H1 (cell line): ENCODE results near the gene HSF5. TPM values are rescaled to one million over a fixed set of nuclear protein-coding genes. Genes with fewer than 3 reads are reported as not detected.

Source experiments
- CTCF ChIA-PET: fragments of 300-600 bp; sonication (Branson Sonifier 250); formaldehyde crosslinking; loops from one replicate; lab custom pipeline; 2021; ENCODE audit not compliant: partially characterized antibody; lab: Charles Lee
- POLR2A ChIA-PET: fragments of 300-600 bp; sonication (Branson Sonifier 250); formaldehyde crosslinking; loops from one replicate; lab custom pipeline; 2021; ENCODE audit warnings: inconsistent platforms; ENCODE audit not compliant: partially characterized antibody; lab: Charles Lee
- DNase-seq, 2 experiments: peaks; one replicate each; pipeline versions ENCODE4 v3.0.0 to v3.0.0-alpha.2; 2010 to 2022; ENCODE audit warnings: low spot score in 2 of 2, low read depth in 1 of 2, mixed read lengths in 1 of 2
- FAIRE-seq: peaks from 2 replicates; lab custom pipeline; 2011; peaks lifted over from hg19 to GRCh38; lab: Jason Lieb, UNC
- H2AFZ ChIP-seq: 2 replicates; pipeline ENCODE4 v1.8.1; 2012; ENCODE audit warnings: low read length, inconsistent platforms
- H2AK5ac ChIP-seq: 2 replicates; pipeline ENCODE4 v1.6.1; 2013; ENCODE audit warnings: low read depth, low read length
- H2BK120ac ChIP-seq: replicated peaks from 2 replicates; pipeline ENCODE3; 2013; ENCODE audit warnings: low read depth, low read length, inconsistent platforms
- H2BK12ac ChIP-seq: 2 replicates; pipeline ENCODE4 v1.6.1; 2013; ENCODE audit warnings: low read depth, low read length
- H2BK15ac ChIP-seq: 2 replicates; pipeline ENCODE4 v1.6.1; 2013; ENCODE audit warnings: low read length
- H2BK20ac ChIP-seq: 2 replicates; pipeline ENCODE4 v1.6.1; 2013; ENCODE audit warnings: low read length
- H2BK5ac ChIP-seq: 2 replicates; pipeline ENCODE4 v1.6.1; 2013; ENCODE audit warnings: low read depth, low read length
- H3K14ac ChIP-seq: 2 replicates; pipeline ENCODE4 v1.6.1; 2013; ENCODE audit warnings: inconsistent platforms; ENCODE audit not compliant: insufficient read length
- H3K18ac ChIP-seq: 2 replicates; pipeline ENCODE4 v1.6.1; 2013; ENCODE audit warnings: low read length; ENCODE audit errors: extremely low read depth
- H3K23ac ChIP-seq: 2 replicates; pipeline ENCODE4 v1.6.1; 2013; ENCODE audit warnings: inconsistent platforms; ENCODE audit not compliant: insufficient read length
- H3K23me2 ChIP-seq: 2 replicates; pipeline ENCODE4 v1.6.1; 2013; ENCODE audit warnings: low read depth, low read length
- H3K27ac ChIP-seq: 2 replicates; pipeline ENCODE4 v1.6.1; 2011; ENCODE audit warnings: low read depth, low read length, inconsistent platforms
- H3K27me3 ChIP-seq, 4 experiments: replicated peaks in 1 of 4; 1 replicate in 1 of 4; 2 replicates in 3 of 4; pipeline versions ENCODE4 v1.6.1 to v1.8.1; 2011 to 2013; ENCODE audit warnings: low read length in 3 of 4, mild to moderate bottlenecking in 3 of 4, inconsistent platforms in 2 of 4, mixed read lengths in 2 of 4, moderate library complexity in 1 of 4; ENCODE audit not compliant: control insufficient read depth in 3 of 4, insufficient read depth in 3 of 4; ENCODE audit errors: extremely low read depth in 1 of 4
- H3K36me3 ChIP-seq, 4 experiments: 2 replicates each; pipeline versions ENCODE4 v1.6.1 to v1.8.1; 2011 to 2013; ENCODE audit warnings: mild to moderate bottlenecking in 4 of 4, low read length in 3 of 4, moderate library complexity in 2 of 4, control low read depth in 1 of 4, inconsistent platforms in 1 of 4; ENCODE audit not compliant: insufficient read depth in 4 of 4, control insufficient read depth in 2 of 4
- H3K4ac ChIP-seq: replicated peaks from 2 replicates; pipeline ENCODE3; 2013; ENCODE audit warnings: low read length, low read depth, mixed read lengths, inconsistent platforms; ENCODE audit not compliant: insufficient read length
- H3K4me1 ChIP-seq, 4 experiments: replicated peaks in 1 of 4; 1 replicate in 1 of 4; 2 replicates in 3 of 4; pipeline versions ENCODE4 v1.6.1 to v1.8.1; 2011 to 2013; ENCODE audit warnings: low read length in 3 of 4, inconsistent platforms in 2 of 4, mixed read lengths in 1 of 4; ENCODE audit not compliant: insufficient read depth in 4 of 4, control insufficient read depth in 3 of 4
- H3K4me2 ChIP-seq, 2 experiments: 2 replicates each; pipeline versions ENCODE4 v1.6.1 to v1.8.1; 2011 to 2013; ENCODE audit warnings: low read depth in 2 of 2, low read length in 2 of 2, control low read depth in 1 of 2, inconsistent platforms in 1 of 2, mild to moderate bottlenecking in 1 of 2; ENCODE audit not compliant: insufficient read depth in 1 of 2
- H3K4me3 ChIP-seq, 4 experiments: fragments of 200-600, 300-600 bp in 1 of 4; sonication (generic), shearing (Covaris generic), sonication (Bioruptor Twin) in 1 of 4; 2 replicates each; pipeline versions ENCODE4 v1.5.1 to v1.8.1; 2011 to 2016; ENCODE audit warnings: low read length in 4 of 4, low read depth in 3 of 4, control low read depth in 2 of 4, inconsistent platforms in 2 of 4, mild to moderate bottlenecking in 2 of 4, mixed read lengths in 1 of 4, moderate library complexity in 1 of 4; ENCODE audit not compliant: insufficient read depth in 2 of 4; ENCODE audit errors: extremely low read depth in 1 of 4
- H3K56ac ChIP-seq: replicated peaks from 2 replicates; pipeline ENCODE3; 2013; ENCODE audit warnings: low read depth, mild to moderate bottlenecking, mixed read lengths, low read length, inconsistent platforms; ENCODE audit not compliant: insufficient read length
- H3K79me1 ChIP-seq: 2 replicates; pipeline ENCODE4 v1.6.1; 2013; ENCODE audit warnings: low read depth, low read length, control low read depth
- H3K79me2 ChIP-seq, 2 experiments: 2 replicates each; pipeline versions ENCODE4 v1.6.1 to v1.8.1; 2012 to 2013; ENCODE audit warnings: low read length in 2 of 2, mild to moderate bottlenecking in 2 of 2, inconsistent platforms in 1 of 2; ENCODE audit not compliant: insufficient read depth in 2 of 2, control insufficient read depth in 1 of 2
- H3K9ac ChIP-seq, 4 experiments: replicated peaks in 1 of 4; 1 replicate in 1 of 4; 2 replicates in 3 of 4; pipeline versions ENCODE4 v1.6.1 to v1.8.1; 2011 to 2013; ENCODE audit warnings: low read depth in 3 of 4, low read length in 3 of 4, control low read depth in 2 of 4, mild to moderate bottlenecking in 2 of 4, moderate library complexity in 2 of 4, inconsistent platforms in 1 of 4; ENCODE audit errors: extremely low read depth in 1 of 4
- H3K9me3 ChIP-seq, 2 experiments: 2 replicates each; pipeline versions ENCODE4 v1.6.1 to v1.8.1; 2012 to 2013; ENCODE audit warnings: mild to moderate bottlenecking in 2 of 2, moderate library complexity in 2 of 2, control low read depth in 1 of 2, inconsistent platforms in 1 of 2, low read depth in 1 of 2, low read length in 1 of 2, mixed read lengths in 1 of 2; ENCODE audit not compliant: insufficient read depth in 2 of 2
- H4K20me1 ChIP-seq, 2 experiments: replicated peaks in 1 of 2; 2 replicates each; pipeline versions ENCODE3 to v1.8.1; 2011 to 2013; ENCODE audit warnings: inconsistent platforms in 2 of 2, low read length in 2 of 2, mild to moderate bottlenecking in 1 of 2; ENCODE audit not compliant: insufficient read depth in 2 of 2, control insufficient read depth in 1 of 2
- H4K5ac ChIP-seq: 2 replicates; pipeline ENCODE4 v1.6.1; 2013; ENCODE audit warnings: low read length, low read depth, mixed read lengths, inconsistent platforms; ENCODE audit not compliant: insufficient read length
- H4K8ac ChIP-seq: 2 replicates; pipeline ENCODE4 v1.8.0; 2013; ENCODE audit warnings: mild to moderate bottlenecking, moderate library complexity, low read length, inconsistent platforms; ENCODE audit not compliant: insufficient read depth; ENCODE audit errors: extremely low read depth
- H4K91ac ChIP-seq: replicated peaks from 2 replicates; pipeline ENCODE3; 2013; ENCODE audit warnings: low read length, mixed read lengths, inconsistent platforms; ENCODE audit not compliant: insufficient read length
- BCL11A ChIP-seq, 2 experiments: IDR thresholded peaks; one replicate each; pipeline ENCODE4 v1.6.1; 2011; ENCODE audit warnings: low read depth in 2 of 2, low read length in 2 of 2, mild to moderate bottlenecking in 2 of 2
- CREB1 ChIP-seq: IDR thresholded peaks from 2 replicates; pipeline ENCODE4 v1.6.1; 2012; ENCODE audit warnings: inconsistent platforms
- JUN ChIP-seq: IDR thresholded peaks from 2 replicates; pipeline ENCODE4 v1.6.1; 2011; ENCODE audit warnings: low read depth, mild to moderate bottlenecking, improper control_type of control experiment, low read length
- KDM1A ChIP-seq: fragments of 200-600, 300-600 bp; sonication (generic); IDR thresholded peaks from 2 replicates; pipeline ENCODE4 v1.7.1; 2016; ENCODE audit warnings: mild to moderate bottlenecking, low read length, borderline replicate concordance
- POLR2AphosphoS5 ChIP-seq: IDR thresholded peaks from 2 replicates; pipeline ENCODE4 v1.6.1; 2011; ENCODE audit warnings: low read depth, low read length
- RBBP5 ChIP-seq: IDR thresholded peaks from 2 replicates; pipeline ENCODE4 v1.7.1; 2012; ENCODE audit warnings: low read depth, mild to moderate bottlenecking, inconsistent platforms, low read length, moderate library complexity, borderline replicate concordance
- SP2 ChIP-seq: IDR thresholded peaks from 2 replicates; pipeline ENCODE4 v1.6.1; 2012; ENCODE audit warnings: mild to moderate bottlenecking, low read length, inconsistent platforms
- WGBS, 2 experiments: shearing (Covaris generic) in 1 of 2; methylation state at CpG; one replicate each; pipeline versions ENCODE4 v1.1.6 to v1.1.7; 2013 to 2015; ENCODE audit warnings: low lambda C conversion rate in 2 of 2, mixed read lengths in 2 of 2, inconsistent platforms in 1 of 2, low coverage in 1 of 2, missing lambda C conversion rate in 1 of 2; ENCODE audit not compliant: insufficient replicate concordance in 2 of 2, insufficient coverage in 1 of 2, insufficient read length in 1 of 2; ENCODE audit errors: extremely low coverage in 1 of 2, missing lambda C conversion rate in 1 of 2; 5-methylcytosine and 5-hydroxymethylcytosine counted together
- polyA plus RNA-seq, 7 experiments: library from polyadenylated mRNA; depleted of rRNA in 3 of 7; stranded (reverse) in 5 of 7; unstranded in 2 of 7; fragments of >200 nt in 5 of 7; fragments of 200-250 nt in 2 of 7; gene quantifications; 1 replicate in 5 of 7; 2 replicates in 1 of 7; 4 replicates in 1 of 7; pipeline versions ENCODE4 v1.2.1 to v1.2.3, GENCODE V29; 2011 to 2013; ENCODE audit warnings: missing spikeins in 2 of 7, mixed read lengths in 2 of 7
- total RNA-seq: library from RNA; stranded (reverse); fragmentation: NEBNext Ultra II Directional; extraction: Animal tissue kit (Norgen Biotek cat#: 25700); gene quantifications from 2 replicates; pipeline ENCODE4 v1.2.1, GENCODE V29; 2021

Gene HSF5
- total and polyA plus RNA-seq, 2 of the 8 experiments (the other 6 are each of a cell fraction or from before 2014, with no cell fraction given), result not detected

- no peaks in the 10 kb centered on the region for H4K20me1 ChIP-seq
- no peaks in the 10 kb centered on the region; a peak in 1 of 7 replicates for H3K4me1 ChIP-seq
- H3K27ac ChIP-seq, result no peak overlapping the region
- no peak overlapping the region for H3K23ac ChIP-seq
- no peaks in the 10 kb centered on the region for H3K36me3 ChIP-seq
- H2BK120ac ChIP-seq, result no peak overlapping the region
- no peak overlapping the region for H4K91ac ChIP-seq
- ChIA-PET CTCF (interaction anchor here (1.4 to 1.8 kb wide), 2 partner anchors 68 to 94 kb away, joined by 4 to 7 read pairs; no protein-coding TSS in a partner anchor), POLR2A (no interaction called here)
- H3K27me3 ChIP-seq, result no peaks in the 10 kb centered on the region; a peak in 1 of 7 replicates
- H2BK5ac ChIP-seq, result no peak overlapping the region
- WGBS, 2 experiments, result 89% methylated on average over 1 of the region's 1 CpG; no CpG with 5 or more reads in 1 of the 2 experiments
- no peaks in the 10 kb centered on the region for H3K79me2 ChIP-seq
- no peak overlapping the region for H2AFZ ChIP-seq
- H3K23me2 ChIP-seq, result no peaks in the 10 kb centered on the region; the same call in 1 of the 2 replicates
- H3K9ac ChIP-seq, result no peak overlapping the region
- no peak overlapping the region for H3K18ac ChIP-seq
- H3K14ac ChIP-seq, result no peak overlapping the region
- no peak overlapping the region for H2AK5ac ChIP-seq
- H2BK20ac ChIP-seq, result no peak overlapping the region
- FAIRE-seq (no peak), DNase-seq (no peak)
- no peak overlapping the region for H3K4me2 ChIP-seq
- H4K5ac ChIP-seq, result no peak overlapping the region
- TF ChIP-seq KDM1A, result no peak
- no peak for TF ChIP-seq BCL11A (IDR thresholded peaks at IDR 0.05; ENCODE audit: low read depth in 2 of 2, low read length in 2 of 2)
- TF ChIP-seq SP2, result no peak
- no peak for TF ChIP-seq RBBP5
- TF ChIP-seq JUN, result no peak
- TF ChIP-seq POLR2AphosphoS5, result no peak
- TF ChIP-seq CREB1, result no peak
- no peak overlapping the region for H2BK12ac ChIP-seq
- no peak overlapping the region for H4K8ac ChIP-seq
- H3K79me1 ChIP-seq, result no peaks in the 10 kb centered on the region
- no peak overlapping the region for H3K4ac ChIP-seq
- H2BK15ac ChIP-seq, result no peak overlapping the region
- H3K4me3 ChIP-seq, result no peak overlapping the region
- no peaks in the 10 kb centered on the region for H3K9me3 ChIP-seq
- no peak overlapping the region for H3K56ac ChIP-seq
Measured at GRCh38 chr17:58412064-58412703, 76.0 kb downstream of the HSF5 start.
